Activated T-helper 17 cell treated with anti-CD3 and anti-CD28 coated beads, Interleukin-2, amount 50 U/mL, for 72 hours (primary cell): ENCODE measurements around the gene RBBP8NL. TPM values are rescaled to one million over a fixed set of nuclear protein-coding genes. Genes with fewer than 3 reads are reported as not detected.
"Not testable (repeated sequence)": the region's sequence is repeated elsewhere in the genome, so short reads cannot be mapped to it uniquely, and the experiment has no call there.

ENCODE experiments used
- ATAC-seq: fragments of 150-1000 bp; cut with Tn5 transposase; replicated peaks from 2 replicates; pipeline ENCODE4 v1.10.0; 2021; ENCODE audit warnings: mild to moderate bottlenecking, moderate library complexity
- H3K27ac Mint-ChIP-seq: one replicate; pipeline ENCODE4 v1.8.0; 2022; ENCODE audit warnings: mixed read lengths
- H3K27me3 Mint-ChIP-seq: one replicate; pipeline ENCODE4 v1.8.0; 2022; ENCODE audit warnings: mixed read lengths
- H3K36me3 Mint-ChIP-seq: one replicate; pipeline ENCODE4 v1.8.0; 2022; ENCODE audit warnings: low read depth, mild to moderate bottlenecking, mixed read lengths
- H3K4me1 Mint-ChIP-seq: one replicate; pipeline ENCODE4 v1.8.0; 2022; ENCODE audit warnings: mixed read lengths
- H3K4me3 Mint-ChIP-seq: one replicate; pipeline ENCODE4 v1.8.0; 2022; ENCODE audit warnings: mild to moderate bottlenecking, mixed read lengths
- H3K9me3 Mint-ChIP-seq: one replicate; pipeline ENCODE4 v1.8.0; 2022; ENCODE audit warnings: mixed read lengths
- total RNA-seq, 2 donors: library from RNA; stranded (reverse); gene quantifications; one replicate each; pipeline ENCODE4 v1.2.3, GENCODE V29; 2022

Gene RBBP8NL
- total RNA-seq, 2 donors from 2014 or later, result not detected

GRCh38 chr20:62439218-62439617, 11.9 kb upstream of the RBBP8NL start:
- H3K36me3 Mint-ChIP-seq, result no peaks in the 10 kb centered on the region
- H3K4me3 Mint-ChIP-seq, result no peak overlapping the region
- H3K4me1 Mint-ChIP-seq, result no peaks in the 10 kb centered on the region
- no peak for ATAC-seq
- no peaks in the 10 kb centered on the region for H3K9me3 Mint-ChIP-seq
- H3K27ac Mint-ChIP-seq, result no peak overlapping the region
- peaks cover 29% of the 10 kb centered on the region for H3K27me3 Mint-ChIP-seq

- Mint-ChIP-seq H3K4me1 (no peaks in the 10 kb centered on the region), H3K4me3 (no peak overlapping the region), H3K27ac (no peak overlapping the region), H3K9me3 (no peaks in the 10 kb centered on the region), H3K36me3 (no peaks in the 10 kb centered on the region), H3K27me3 (peaks cover 22% of the 10 kb centered on the region)
- no peak for ATAC-seq
Observed at GRCh38 chr20:62437927-62438326, 10.6 kb upstream of the RBBP8NL start.

GRCh38 chr20:62437496-62437895, 10.2 kb upstream of the RBBP8NL start:
- Mint-ChIP-seq H3K9me3 (no peaks in the 10 kb centered on the region), H3K4me1 (no peaks in the 10 kb centered on the region), H3K27me3 (peaks cover 19% of the 10 kb centered on the region), H3K27ac (no peak overlapping the region), H3K36me3 (no peaks in the 10 kb centered on the region), H3K4me3 (no peak overlapping the region)
- no peak for ATAC-seq

GRCh38 chr20:62436692-62437091, 9.4 kb upstream of the RBBP8NL start:
- Mint-ChIP-seq H3K27ac (no peak overlapping the region), H3K9me3 (no peaks in the 10 kb centered on the region), H3K27me3 (peaks cover 19% of the 10 kb centered on the region), H3K4me3 (no peak overlapping the region), H3K36me3 (no peaks in the 10 kb centered on the region), H3K4me1 (no peaks in the 10 kb centered on the region)
- ATAC-seq, result no peak

GRCh38 chr20:62433658-62434497, 6.5 kb upstream of the RBBP8NL start:
- Mint-ChIP-seq H3K27me3 (peaks cover 24% of the 10 kb centered on the region), H3K27ac (no peak overlapping the region), H3K9me3 (no peaks in the 10 kb centered on the region), H3K4me3 (no peak overlapping the region), H3K36me3 (no peaks in the 10 kb centered on the region), H3K4me1 (no peaks in the 10 kb centered on the region)
- no peak for ATAC-seq

- no peaks in the 10 kb centered on the region for H3K36me3 Mint-ChIP-seq
- H3K9me3 Mint-ChIP-seq, result no peaks in the 10 kb centered on the region
Observed at GRCh38 chr20:62430866-62431447, 3.6 kb upstream of the RBBP8NL start.

GRCh38 chr20:62430311-62430853, 3.0 kb upstream of the RBBP8NL start:
- no peaks in the 10 kb centered on the region for H3K9me3 Mint-ChIP-seq
- H3K36me3 Mint-ChIP-seq, result no peaks in the 10 kb centered on the region
- peaks cover 14% of the 10 kb centered on the region for H3K27me3 Mint-ChIP-seq
- no peak overlapping the region for H3K4me3 Mint-ChIP-seq
- no peak for ATAC-seq
- H3K4me1 Mint-ChIP-seq, result no peaks in the 10 kb centered on the region
- H3K27ac Mint-ChIP-seq, result no peak overlapping the region

More at GRCh38 chr20:62430866-62431447, 3.6 kb upstream of the RBBP8NL start:
- H3K27ac Mint-ChIP-seq, result no peak overlapping the region
- H3K27me3 Mint-ChIP-seq, result peaks cover 17% of the 10 kb centered on the region
- H3K4me1 Mint-ChIP-seq, result no peaks in the 10 kb centered on the region
- ATAC-seq, result no peak
- H3K4me3 Mint-ChIP-seq, result no peak overlapping the region

GRCh38 chr20:62429455-62430310, 2.3 kb upstream of the RBBP8NL start:
- Mint-ChIP-seq H3K27ac (no peak overlapping the region), H3K36me3 (no peaks in the 10 kb centered on the region), H3K9me3 (no peaks in the 10 kb centered on the region), H3K27me3 (peaks cover 10% of the 10 kb centered on the region), H3K4me3 (no peak overlapping the region), H3K4me1 (no peaks in the 10 kb centered on the region)
- no peak for ATAC-seq

- no peaks in the 10 kb centered on the region for H3K9me3 Mint-ChIP-seq
- no peak overlapping the region for H3K4me3 Mint-ChIP-seq
- H3K4me1 Mint-ChIP-seq, result no peaks in the 10 kb centered on the region
- H3K36me3 Mint-ChIP-seq, result no peaks in the 10 kb centered on the region
- peaks cover 6% of the 10 kb centered on the region for H3K27me3 Mint-ChIP-seq
- no peak overlapping the region for H3K27ac Mint-ChIP-seq
- no peak for ATAC-seq
Observed at GRCh38 chr20:62428396-62429295, 1.3 kb upstream of the RBBP8NL start.

- Mint-ChIP-seq H3K27me3 (peaks cover 6% of the 10 kb centered on the region), H3K4me3 (no peak overlapping the region), H3K4me1 (no peaks in the 10 kb centered on the region), H3K9me3 (no peaks in the 10 kb centered on the region), H3K36me3 (no peaks in the 10 kb centered on the region), H3K27ac (no peak overlapping the region)
- no peak for ATAC-seq
Observed at GRCh38 chr20:62428002-62428372, 648 bp upstream of the RBBP8NL start.

GRCh38 chr20:62426699-62427131, 624 bp downstream of the RBBP8NL start:
- Mint-ChIP-seq H3K36me3 (no peaks in the 10 kb centered on the region), H3K27me3 (peaks cover 6% of the 10 kb centered on the region), H3K9me3 (no peaks in the 10 kb centered on the region), H3K4me3 (no peak overlapping the region), H3K27ac (no peak overlapping the region), H3K4me1 (no peaks in the 10 kb centered on the region)
- ATAC-seq, result no peak

- ATAC-seq, H3K27ac Mint-ChIP-seq, H3K27me3 Mint-ChIP-seq, H3K36me3 Mint-ChIP-seq, H3K4me1 Mint-ChIP-seq, H3K4me3 Mint-ChIP-seq, H3K9me3 Mint-ChIP-seq: not testable (repeated sequence)
Observed at GRCh38 chr20:62426059-62426348, 1.3 kb downstream of the RBBP8NL start.

GRCh38 chr20:62425281-62426058, 1.9 kb downstream of the RBBP8NL start:
- H3K4me1 Mint-ChIP-seq, result no peaks in the 10 kb centered on the region
- ATAC-seq, result no peak
- no peak overlapping the region for H3K27ac Mint-ChIP-seq
- H3K9me3 Mint-ChIP-seq, result no peaks in the 10 kb centered on the region
- no peak overlapping the region for H3K4me3 Mint-ChIP-seq
- no peaks in the 10 kb centered on the region for H3K36me3 Mint-ChIP-seq
- no peaks in the 10 kb centered on the region for H3K27me3 Mint-ChIP-seq
